SK-N-SH (cell line): ENCODE measurements around the gene TMEM240. TPM values are rescaled to one million over a fixed set of nuclear protein-coding genes. Genes with fewer than 3 reads are reported as not detected.

Source experiments
- CTCF ChIA-PET: fragments of 300-600, 350-600 bp; formaldehyde crosslinking; extraction: SDS; loops from one replicate; lab custom pipeline; 2021; lab: Yijun Ruan, JAX
- POLR2A ChIA-PET: fragments of 350-600 bp; sonication (Branson Sonifier 250); formaldehyde crosslinking; extraction: SDS; loops from one replicate; lab custom pipeline; 2020; ENCODE audit warnings: antibody characterized with exemption, inconsistent platforms; lab: Yijun Ruan, JAX
- DNase-seq: peaks from one replicate; pipeline ENCODE4 v3.0.0; 2012
- H2AFZ ChIP-seq: fragments of 200-600 bp; sonication (generic); 2 replicates; pipeline ENCODE4 v1.8.1; 2016; ENCODE audit warnings: antibody characterized with exemption, mild to moderate bottlenecking, low read depth
- H3F3A ChIP-seq: fragments of 200-600 bp; sonication (generic); replicated peaks from 2 replicates; pipeline ENCODE3; 2016; ENCODE audit warnings: antibody characterized with exemption, mild to moderate bottlenecking; ENCODE audit not compliant: insufficient read depth
- H3K27ac ChIP-seq, 2 experiments: fragments of 200-500 bp in 1 of 2; fragments of 200-600 bp in 1 of 2; sonication (Bioruptor generic) in 1 of 2; sonication (generic), shearing (Covaris generic) in 1 of 2; 2 replicates each; pipeline versions ENCODE4 v1.5.1 to v1.6.1; 2014 to 2016; ENCODE audit warnings: low read depth in 2 of 2, inconsistent platforms in 1 of 2, low read length in 1 of 2, mild to moderate bottlenecking in 1 of 2, mixed read lengths in 1 of 2
- H3K27me3 ChIP-seq: fragments of 200-600 bp; sonication (generic), shearing (Covaris generic); 2 replicates; pipeline ENCODE4 v1.6.1; 2016; ENCODE audit warnings: mixed run types; ENCODE audit not compliant: insufficient read depth
- H3K36me3 ChIP-seq, 2 experiments: fragments of 200-500 bp in 1 of 2; fragments of 200-600 bp in 1 of 2; sonication (Bioruptor generic) in 1 of 2; sonication (generic) in 1 of 2; replicated peaks in 1 of 2; 2 replicates each; pipeline versions ENCODE3 to v1.5.1; 2014 to 2016; ENCODE audit warnings: low read length in 1 of 2, mild to moderate bottlenecking in 1 of 2; ENCODE audit not compliant: insufficient read depth in 2 of 2, control insufficient read depth in 1 of 2
- H3K4me1 ChIP-seq, 2 experiments: fragments of 200-500 bp in 1 of 2; fragments of 200-600 bp in 1 of 2; sonication (Bioruptor generic) in 1 of 2; sonication (generic), shearing (Covaris generic) in 1 of 2; 2 replicates each; pipeline versions ENCODE4 v1.5.1 to v1.6.1; 2014 to 2016; ENCODE audit warnings: low read depth in 1 of 2, low read length in 1 of 2, mixed run types in 1 of 2; ENCODE audit not compliant: insufficient read depth in 2 of 2, control insufficient read depth in 1 of 2
- H3K4me2 ChIP-seq: fragments of 200-600 bp; sonication (generic), shearing (Covaris generic); 2 replicates; pipeline ENCODE4 v1.6.1; 2017; ENCODE audit warnings: mixed run types
- H3K4me3 ChIP-seq, 2 experiments: fragments of 200-500 bp in 1 of 2; fragments of 200-600 bp in 1 of 2; sonication (Bioruptor generic) in 1 of 2; sonication (generic), shearing (Covaris generic) in 1 of 2; 2 replicates each; pipeline versions ENCODE4 v1.5.1 to v1.8.1; 2014 to 2016; ENCODE audit warnings: low read depth in 2 of 2, inconsistent platforms in 1 of 2, low read length in 1 of 2, mild to moderate bottlenecking in 1 of 2, mixed read lengths in 1 of 2, moderate library complexity in 1 of 2
- H3K79me2 ChIP-seq: fragments of 200-600 bp; sonication (generic); 2 replicates; pipeline ENCODE4 v1.8.1; 2017; ENCODE audit warnings: mild to moderate bottlenecking; ENCODE audit not compliant: insufficient read depth
- H3K9ac ChIP-seq: fragments of 200-600 bp; sonication (generic); 2 replicates; pipeline ENCODE4 v1.6.1; 2017; ENCODE audit warnings: mixed run types
- H3K9me2 ChIP-seq: fragments of 200-600 bp; sonication (generic); 2 replicates; pipeline ENCODE4 v1.6.1; 2017; ENCODE audit warnings: mixed run types
- H3K9me3 ChIP-seq: fragments of 200-600 bp; sonication (generic); 2 replicates; pipeline ENCODE4 v1.6.1; 2017; ENCODE audit warnings: mixed run types, mild to moderate bottlenecking, moderate library complexity
- H4K20me1 ChIP-seq: fragments of 200-600 bp; sonication (generic); 2 replicates; pipeline ENCODE4 v1.6.1; 2017; ENCODE audit warnings: mild to moderate bottlenecking, mixed run types; ENCODE audit not compliant: insufficient read depth
- ELF1 ChIP-seq: IDR thresholded peaks from 2 replicates; pipeline ENCODE4 v1.4.0; 2012
- FOXJ3 ChIP-seq: sonication (generic); formaldehyde crosslinking; IDR thresholded peaks from 2 replicates; pipeline ENCODE4 v1.5.1; 2020; ENCODE audit warnings: mild to moderate bottlenecking, missing genetic modification reagents
- MEF2A ChIP-seq: IDR thresholded peaks from 2 replicates; pipeline ENCODE4 v1.4.0; 2012; ENCODE audit warnings: low read depth, borderline replicate concordance
- NFIC ChIP-seq: IDR thresholded peaks from 2 replicates; pipeline ENCODE4 v1.4.0; 2012; ENCODE audit warnings: borderline replicate concordance
- POLR2AphosphoS5 ChIP-seq: IDR thresholded peaks from 2 replicates; pipeline ENCODE4 v1.6.1; 2012; ENCODE audit warnings: low read depth, low read length
- RCOR1 ChIP-seq: fragments of 150-350 bp; IDR thresholded peaks from 2 replicates; pipeline ENCODE4 v1.6.1; 2017; ENCODE audit warnings: antibody characterized with exemption, low read length
- RFX5 ChIP-seq: IDR thresholded peaks from 2 replicates; pipeline ENCODE4 v1.6.1; 2012; ENCODE audit warnings: mild to moderate bottlenecking, improper control_type of control experiment, low read length
- RXRA ChIP-seq: IDR thresholded peaks from 2 replicates; pipeline ENCODE4 v1.4.0; 2012; ENCODE audit warnings: low read depth, mild to moderate bottlenecking, borderline replicate concordance
- TAF1 ChIP-seq: IDR thresholded peaks from 2 replicates; pipeline ENCODE4 v1.6.1; 2012; ENCODE audit warnings: low read depth, mild to moderate bottlenecking, low read length, moderate library complexity, borderline replicate concordance
- TEAD4 ChIP-seq: IDR thresholded peaks from 2 replicates; pipeline ENCODE4 v1.4.0; 2012; ENCODE audit warnings: mild to moderate bottlenecking, borderline replicate concordance; ENCODE audit not compliant: insufficient read depth
- WGBS: methylation state at CpG from one replicate; pipeline ENCODE4 v1.1.6; 2017; ENCODE audit warnings: low lambda C conversion rate; 5-methylcytosine and 5-hydroxymethylcytosine counted together
- polyA plus RNA-seq, 3 experiments: library from polyadenylated mRNA; depleted of rRNA; stranded (reverse); fragments of >200 nt; gene quantifications; 2 replicates each; pipeline ENCODE4 v1.2.3, GENCODE V29; 2012
- TF ChIP-seq, protein P1 (sequence below): IDR thresholded peaks from 2 replicates; pipeline ENCODE4 v1.4.0; 2012; ENCODE audit warnings: low read depth
- TF ChIP-seq, protein P2 (sequence below): IDR thresholded peaks from 2 replicates; pipeline ENCODE4 v1.4.0; 2012; ENCODE audit warnings: low read depth, borderline replicate concordance
- TF ChIP-seq, protein P3 (sequence below): IDR thresholded peaks from 2 replicates; pipeline ENCODE4 v1.4.0; 2012; ENCODE audit warnings: low read depth, borderline replicate concordance

The TMEM240 gene
- polyA plus RNA-seq, 1 of the 3 experiments (the other 2 are of a cell fraction): 6.5 TPM

DNA sequence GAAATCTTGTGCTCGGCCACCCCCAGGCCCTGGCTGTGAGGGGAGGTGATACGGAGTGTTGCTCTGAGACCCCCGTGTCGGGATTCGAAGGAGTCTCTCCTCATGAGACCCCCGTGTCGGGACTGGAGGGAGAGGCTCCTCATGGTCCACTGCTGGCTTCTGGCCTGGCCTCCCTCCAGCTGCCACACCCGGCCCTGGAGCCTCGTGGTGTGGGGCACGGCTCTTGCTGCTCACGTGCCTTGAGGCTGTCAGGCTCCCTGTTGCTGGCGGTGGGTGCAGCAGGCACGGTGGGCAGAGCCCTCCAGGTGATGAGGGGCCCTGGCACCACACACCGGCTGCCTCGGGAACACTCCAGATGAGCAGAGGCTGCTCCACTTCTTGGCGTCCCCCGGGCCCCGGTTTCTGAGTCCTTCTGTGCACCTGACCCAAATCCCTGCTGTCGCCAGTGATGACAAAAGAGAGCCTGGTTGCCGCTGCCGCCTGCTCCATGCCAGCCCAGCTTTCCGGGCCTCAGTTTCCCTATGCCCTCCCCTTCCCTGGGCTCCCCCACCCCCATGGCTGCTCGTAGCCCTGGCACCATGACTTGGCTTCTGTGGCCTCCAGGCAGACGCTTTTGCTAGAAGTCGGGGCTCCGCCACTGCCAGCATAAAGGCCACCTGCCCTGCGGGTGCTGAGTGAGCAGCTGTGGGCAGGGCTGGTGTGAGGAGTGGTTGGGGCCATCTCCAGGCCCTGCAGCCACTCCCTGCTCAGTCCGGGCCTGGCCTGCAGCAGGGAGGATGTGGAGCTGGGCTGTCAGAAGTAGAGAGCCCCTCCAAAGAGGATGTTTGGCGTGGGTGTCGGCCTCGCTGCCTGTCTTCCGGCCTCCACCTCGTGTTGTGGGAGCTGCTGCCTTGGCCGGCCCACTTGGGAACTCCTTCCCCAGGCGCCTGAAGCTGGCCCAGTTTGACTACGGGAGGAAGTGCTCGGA lies 11.8 kb downstream of the TMEM240 start:
- DNase-seq: peak; percentile 19
- Histone ChIP-seq H3K4me2 (no peak overlapping the region), H3K4me1 (no peaks in the 10 kb centered on the region), H3K9ac (no peak overlapping the region), H3K9me2 (no peaks in the 10 kb centered on the region), H3K36me3 (peaks cover 15 to 24% of the 10 kb centered on the region in 2 experiments), H3K9me3 (no peaks in the 10 kb centered on the region), H2AFZ (no peak overlapping the region), H3K27ac (no peak overlapping the region), H3K27me3 (no peaks in the 10 kb centered on the region), H4K20me1 (no peaks in the 10 kb centered on the region), H3K79me2 (no peaks in the 10 kb centered on the region)
- ChIA-PET POLR2A (no interaction called here), CTCF (interaction anchor here (1.3 kb wide), 1 partner anchor 23 kb away, joined by 3 read pairs; no protein-coding TSS in a partner anchor)
- 82% methylated on average over 8 of the region's 37 CpGs for WGBS
- no peak for TF ChIP-seq FOXJ3 (CRISPR knock-in tag)
- TF ChIP-seq, protein P1, sequence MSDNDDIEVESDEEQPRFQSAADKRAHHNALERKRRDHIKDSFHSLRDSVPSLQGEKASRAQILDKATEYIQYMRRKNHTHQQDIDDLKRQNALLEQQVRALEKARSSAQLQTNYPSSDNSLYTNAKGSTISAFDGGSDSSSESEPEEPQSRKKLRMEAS: no peak
- TF ChIP-seq, protein P2, sequence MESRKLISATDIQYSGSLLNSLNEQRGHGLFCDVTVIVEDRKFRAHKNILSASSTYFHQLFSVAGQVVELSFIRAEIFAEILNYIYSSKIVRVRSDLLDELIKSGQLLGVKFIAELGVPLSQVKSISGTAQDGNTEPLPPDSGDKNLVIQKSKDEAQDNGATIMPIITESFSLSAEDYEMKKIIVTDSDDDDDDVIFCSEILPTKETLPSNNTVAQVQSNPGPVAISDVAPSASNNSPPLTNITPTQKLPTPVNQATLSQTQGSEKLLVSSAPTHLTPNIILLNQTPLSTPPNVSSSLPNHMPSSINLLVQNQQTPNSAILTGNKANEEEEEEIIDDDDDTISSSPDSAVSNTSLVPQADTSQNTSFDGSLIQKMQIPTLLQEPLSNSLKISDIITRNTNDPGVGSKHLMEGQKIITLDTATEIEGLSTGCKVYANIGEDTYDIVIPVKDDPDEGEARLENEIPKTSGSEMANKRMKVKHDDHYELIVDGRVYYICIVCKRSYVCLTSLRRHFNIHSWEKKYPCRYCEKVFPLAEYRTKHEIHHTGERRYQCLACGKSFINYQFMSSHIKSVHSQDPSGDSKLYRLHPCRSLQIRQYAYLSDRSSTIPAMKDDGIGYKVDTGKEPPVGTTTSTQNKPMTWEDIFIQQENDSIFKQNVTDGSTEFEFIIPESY: no peak
- no peak for TF ChIP-seq RCOR1
- TF ChIP-seq ELF1: no peak
- TF ChIP-seq RXRA: no peak
- TF ChIP-seq TAF1: no peak
- no peak for TF ChIP-seq TEAD4
- TF ChIP-seq POLR2AphosphoS5: no peak
- TF ChIP-seq, protein P3, sequence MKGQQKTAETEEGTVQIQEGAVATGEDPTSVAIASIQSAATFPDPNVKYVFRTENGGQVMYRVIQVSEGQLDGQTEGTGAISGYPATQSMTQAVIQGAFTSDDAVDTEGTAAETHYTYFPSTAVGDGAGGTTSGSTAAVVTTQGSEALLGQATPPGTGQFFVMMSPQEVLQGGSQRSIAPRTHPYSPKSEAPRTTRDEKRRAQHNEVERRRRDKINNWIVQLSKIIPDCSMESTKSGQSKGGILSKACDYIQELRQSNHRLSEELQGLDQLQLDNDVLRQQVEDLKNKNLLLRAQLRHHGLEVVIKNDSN: no peak
- no peak for TF ChIP-seq RFX5
- no peak for TF ChIP-seq NFIC
- TF ChIP-seq MEF2A: no peak
- TF ChIP-seq, all 33 proteins: peak for 0
- Histone ChIP-seq H3F3A (no peaks in the 10 kb centered on the region), H3K4me3 (no peak overlapping the region)
